GM18873 (cell line): ENCODE measurements around the gene ADARB2.
"Not testable (repeated sequence)": the region's sequence is repeated elsewhere in the genome, so short reads cannot be mapped to it uniquely, and the experiment has no call there.

Experiments used
- ATAC-seq: cut with Tn5 transposase; IDR thresholded peaks from one replicate; pipeline ENCODE4 v1.9.1; 2021; ENCODE audit warnings: mild to moderate bottlenecking, moderate library complexity, moderate number of reproducible peaks; ENCODE audit not compliant: unreplicated experiment, low FRiP score

The ADARB2 gene

GRCh38 chr10:1477578-1477977 is 259.7 kb downstream of the ADARB2 start:
- ATAC-seq, result no peak

- ATAC-seq, result no peak
Measured at GRCh38 chr10:1476455-1476803, 260.9 kb downstream of the ADARB2 start.

DNA sequence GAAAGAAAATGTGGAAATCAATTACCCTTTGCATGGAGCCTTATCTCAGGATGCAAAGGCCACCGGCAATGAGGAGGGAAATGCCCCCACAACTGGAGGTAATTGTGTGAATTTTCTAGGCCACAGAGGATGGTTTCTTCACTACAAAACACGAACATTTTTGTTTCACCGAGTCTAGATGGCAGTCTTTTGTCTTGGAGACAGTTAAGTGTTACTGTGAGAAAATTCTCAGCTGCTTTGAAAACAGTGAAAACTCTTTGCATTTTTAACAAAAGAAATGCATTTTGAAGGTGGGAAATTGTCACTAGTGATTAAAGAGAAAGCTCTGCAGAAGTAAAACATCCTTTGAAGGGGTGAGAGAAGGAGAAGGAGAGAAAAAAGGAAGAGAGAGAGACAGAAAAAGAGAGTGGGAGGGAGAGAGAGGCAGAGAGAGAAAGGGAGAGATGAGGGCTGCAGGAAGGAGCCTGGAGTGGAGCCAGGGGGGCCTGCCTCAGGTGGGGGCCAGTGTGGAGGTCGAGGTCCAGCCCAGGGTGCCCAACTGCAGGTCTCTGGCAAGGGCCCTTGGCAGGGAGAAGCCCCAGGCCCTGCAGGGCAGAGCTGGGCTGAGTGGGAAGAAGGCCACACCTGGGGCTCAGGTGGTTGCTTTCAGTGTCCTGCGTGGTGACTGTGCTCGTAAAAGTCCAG is 261.4 kb downstream of the ADARB2 start:
- ATAC-seq, result no peak

- ATAC-seq, result no peak
Measured at GRCh38 chr10:1475098-1475591, 262.2 kb downstream of the ADARB2 start.

DNA sequence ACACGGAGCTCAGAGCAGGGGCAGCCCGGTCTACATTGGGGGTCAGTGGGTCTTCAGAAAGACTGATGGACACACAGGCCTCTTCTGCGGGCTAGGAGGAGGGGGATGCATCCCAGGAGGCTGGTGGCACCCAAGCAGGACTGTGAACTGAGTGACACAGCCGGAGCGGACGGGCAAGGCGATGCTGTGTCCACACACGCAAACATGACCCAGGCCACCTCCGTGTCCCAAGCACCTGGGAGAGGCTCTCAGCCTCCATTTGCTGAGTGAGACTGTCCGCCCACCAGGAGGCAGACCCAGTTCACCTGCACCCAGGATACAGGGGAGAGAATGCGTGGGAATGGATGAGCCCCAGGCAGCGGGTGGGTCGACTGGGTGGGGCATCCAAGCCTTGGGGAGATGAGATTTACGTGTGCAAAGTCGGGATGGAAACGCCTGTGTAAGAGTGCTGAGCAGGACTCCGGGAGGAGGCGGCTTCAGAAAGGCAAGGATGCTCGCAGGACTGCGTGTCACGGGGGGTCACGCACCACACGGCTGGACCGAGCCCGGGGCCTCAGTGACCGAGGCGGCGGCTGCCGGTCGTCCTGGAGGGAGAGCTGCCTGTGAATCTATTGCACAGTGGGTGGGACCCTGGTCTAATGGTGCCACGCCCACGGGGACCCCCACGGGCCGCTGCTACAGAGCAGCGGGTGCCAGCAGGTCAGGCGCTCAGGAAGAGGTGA is 262.8 kb downstream of the ADARB2 start:
- no peak for ATAC-seq

- no peak for ATAC-seq
Measured at GRCh38 chr10:1473874-1474273, 263.5 kb downstream of the ADARB2 start.

- no peak for ATAC-seq
Measured at GRCh38 chr10:1472178-1472958, 265.0 kb downstream of the ADARB2 start.

DNA sequence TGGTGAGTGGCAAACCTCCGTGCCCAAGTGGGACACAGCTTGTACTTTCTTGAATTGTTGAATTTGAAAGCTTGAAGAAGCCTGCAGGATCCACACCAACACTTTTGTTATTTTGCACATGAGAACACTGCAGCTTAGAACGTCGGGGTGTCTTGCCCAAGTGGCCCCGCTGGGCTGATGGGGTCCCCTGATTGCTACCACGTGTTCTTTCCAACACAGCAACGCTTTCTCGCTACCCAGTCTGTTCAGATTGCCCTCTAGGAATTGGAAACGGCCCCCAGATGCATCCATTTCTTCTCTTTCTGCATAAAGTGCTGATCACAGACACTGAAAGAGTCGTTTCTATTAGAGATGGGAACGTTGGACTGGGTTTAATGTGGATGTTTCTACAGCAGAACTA is 268.5 kb downstream of the ADARB2 start:
- no peak for ATAC-seq

GRCh38 chr10:1467334-1468076 is 269.8 kb downstream of the ADARB2 start:
- no peak for ATAC-seq

DNA sequence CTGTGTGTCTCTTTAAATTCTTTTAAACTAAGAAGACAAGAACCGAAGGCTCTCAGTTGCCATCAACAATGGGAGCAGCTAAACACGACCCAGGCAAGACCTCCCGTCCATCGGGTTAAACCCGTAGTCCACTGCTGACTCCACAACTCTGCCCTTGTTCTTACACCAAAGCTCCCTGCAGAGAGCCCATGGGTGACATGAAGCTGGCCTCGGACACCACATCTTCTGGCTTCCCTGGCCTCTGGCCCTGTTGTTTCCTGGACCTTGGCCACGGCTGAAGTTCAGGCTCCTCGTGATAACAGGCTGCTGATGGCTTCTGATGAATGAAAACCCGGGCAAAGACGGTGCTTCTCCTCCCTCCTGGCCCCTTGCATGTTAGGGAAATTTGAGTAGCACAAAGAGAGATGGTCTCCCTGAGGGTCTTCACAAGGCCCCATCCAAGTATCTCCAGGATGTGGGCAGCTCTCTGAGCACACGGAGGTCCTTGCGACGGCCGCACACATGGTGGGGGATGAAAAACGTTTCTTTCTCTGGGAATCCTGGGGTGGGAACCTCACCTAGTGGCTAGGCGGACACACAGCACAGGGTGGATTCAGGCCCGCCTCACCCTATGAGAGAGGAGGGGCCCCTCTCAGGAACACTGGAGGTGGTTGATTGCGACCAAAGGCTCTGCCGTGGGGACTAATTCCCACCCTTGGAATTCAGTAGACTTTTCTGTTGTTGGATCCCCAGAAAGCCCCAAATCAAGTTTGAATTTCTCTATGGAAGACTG is 271.1 kb downstream of the ADARB2 start:
- no peak for ATAC-seq

DNA sequence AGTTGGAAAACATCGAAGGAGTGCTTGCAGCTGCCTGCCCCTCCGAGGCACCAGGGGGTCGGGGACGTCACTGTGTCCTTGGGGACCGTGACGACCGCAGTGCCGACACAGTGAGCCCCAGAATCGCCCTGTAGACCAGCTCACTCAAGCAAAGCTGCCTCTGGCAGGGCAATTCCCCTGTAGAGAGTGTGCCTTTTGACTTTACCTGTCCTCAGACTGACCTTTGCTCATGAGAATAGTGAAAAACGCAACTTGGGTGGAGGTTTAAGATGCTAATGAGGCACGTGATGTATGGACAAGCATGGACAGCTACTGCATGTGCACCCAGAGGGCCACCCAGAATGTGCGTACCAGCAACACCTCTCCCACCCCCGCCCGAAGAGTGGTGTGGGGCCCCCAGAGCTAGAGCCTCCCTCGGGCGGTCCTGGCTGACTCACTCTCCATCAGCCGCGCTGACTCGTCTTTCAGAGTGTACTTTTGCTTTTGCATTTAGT is 271.9 kb downstream of the ADARB2 start:
- peak; percentile 50 for ATAC-seq

DNA sequence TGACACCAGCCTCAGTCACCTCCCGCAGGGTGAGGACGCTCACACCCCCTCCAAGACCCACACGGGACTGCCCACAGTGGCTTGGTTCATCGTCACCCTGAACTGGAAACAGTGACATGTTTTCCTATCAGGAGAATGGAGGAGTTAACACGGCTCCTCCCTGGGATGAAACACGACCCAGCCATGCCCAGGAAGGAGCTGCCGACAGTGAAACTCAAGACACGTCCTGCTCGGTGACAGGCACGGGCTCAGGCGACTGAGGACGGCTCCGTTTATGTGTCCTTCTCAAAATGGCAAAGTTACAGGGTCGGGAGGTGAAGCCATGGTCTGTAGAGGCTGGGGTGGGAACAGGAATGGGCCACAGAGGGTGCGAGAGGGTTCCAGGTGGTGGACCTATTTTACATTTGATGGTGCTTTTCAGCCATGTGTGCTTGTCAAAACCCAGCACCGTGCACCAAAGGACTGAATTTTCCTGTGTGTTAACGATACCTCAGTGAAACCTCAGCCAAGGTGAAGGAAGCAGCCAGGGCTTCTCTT is 272.4 kb downstream of the ADARB2 start:
- ATAC-seq, result peak; percentile 6

- ATAC-seq, result not testable (repeated sequence)
Measured at GRCh38 chr10:1463971-1464370, 273.4 kb downstream of the ADARB2 start.

DNA sequence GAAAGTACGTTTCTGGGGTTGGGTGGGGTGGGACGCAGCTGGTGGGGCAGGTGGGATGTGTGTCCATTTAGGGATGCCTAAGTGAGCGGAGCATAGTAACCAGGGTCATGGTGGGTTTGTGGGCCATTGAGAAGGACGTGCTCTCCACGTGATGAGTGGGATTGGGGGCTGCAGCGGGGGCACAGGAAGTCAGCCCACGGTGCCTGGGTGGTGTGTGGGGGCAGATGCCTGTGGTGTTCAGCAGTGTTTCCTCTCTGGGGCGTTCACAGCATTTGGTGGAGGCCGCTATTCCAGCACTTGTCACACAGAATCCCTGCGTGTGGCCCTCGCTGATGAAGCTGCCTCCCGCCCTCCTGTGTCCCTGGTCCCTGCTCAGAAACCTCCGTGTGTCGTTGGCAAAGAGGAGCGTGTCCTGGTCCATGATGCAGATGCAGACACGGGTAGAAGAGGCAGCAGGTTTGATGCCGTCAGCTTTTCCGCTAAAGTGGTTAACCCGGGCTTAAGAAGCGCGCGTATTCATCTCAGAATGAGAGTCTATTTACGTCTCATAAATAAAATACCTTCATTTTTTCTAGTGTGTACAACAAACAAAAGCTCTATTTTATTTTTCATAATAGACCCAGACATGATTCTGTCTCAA is 274.2 kb downstream of the ADARB2 start:
- no peak for ATAC-seq

GRCh38 chr10:1462521-1462920 is 274.8 kb downstream of the ADARB2 start:
- ATAC-seq, result no peak

GRCh38 chr10:1462032-1462431 is 275.3 kb downstream of the ADARB2 start:
- no peak for ATAC-seq

DNA sequence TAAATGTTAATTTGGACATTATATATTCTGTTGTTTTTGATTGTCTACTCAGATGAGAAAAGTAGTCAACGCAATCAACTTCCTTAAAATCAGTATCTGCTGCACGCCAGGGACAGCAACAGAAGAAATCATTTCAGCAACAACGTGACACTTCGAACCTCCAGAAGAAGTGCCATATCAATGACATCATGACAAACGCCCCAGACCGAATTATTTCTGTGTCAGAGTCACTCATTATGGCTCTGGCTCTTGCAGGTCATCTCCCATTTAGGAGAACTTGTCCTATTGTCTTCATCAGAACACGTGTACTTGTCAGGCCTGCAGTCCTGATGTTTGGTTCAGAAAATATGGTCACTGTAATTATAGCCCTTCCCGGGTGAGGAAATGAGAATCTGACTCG is 276.3 kb downstream of the ADARB2 start:
- ATAC-seq, result no peak

DNA sequence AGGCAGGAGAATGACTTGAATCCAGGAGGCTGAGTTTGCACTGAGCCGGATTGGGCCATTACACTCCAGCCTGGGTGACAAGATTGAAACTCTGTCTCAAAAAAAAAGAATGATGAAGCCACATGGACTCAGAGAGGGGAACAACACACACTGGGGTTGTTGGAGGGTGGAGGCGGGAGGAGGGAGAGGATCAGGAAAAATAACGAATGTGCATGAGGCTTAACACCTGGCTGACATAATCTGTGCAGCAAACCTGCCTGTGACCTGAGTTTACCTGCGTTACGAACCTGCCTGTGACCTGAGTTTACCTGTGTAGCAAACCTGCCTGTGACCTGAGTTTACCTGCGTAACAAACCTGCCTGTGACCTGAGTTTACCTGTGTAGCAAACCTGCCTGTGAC is 277.7 kb downstream of the ADARB2 start:
- ATAC-seq, result not testable (repeated sequence)

GRCh38 chr10:1454951-1455350 is 282.4 kb downstream of the ADARB2 start:
- no peak for ATAC-seq
